Activated CD4-positive, CD25-positive, alpha-beta regulatory T cell treated with anti-CD3 and anti-CD28 coated beads, Interleukin-2, amount 50 U/mL, for 72 hours (primary cell): ENCODE measurements around the gene ARFGAP1.

Source experiments
- DNase-seq: peaks from one replicate; pipeline ENCODE4 v3.0.0; 2021

The ARFGAP1 gene

GRCh38 chr20:63261060-63261794 lies 11.4 kb upstream of the ARFGAP1 start:
- DNase-seq: no peak

GRCh38 chr20:63261795-63262528 lies 10.7 kb upstream of the ARFGAP1 start:
- no peak for DNase-seq

GRCh38 chr20:63262836-63263235 lies 9.8 kb upstream of the ARFGAP1 start:
- DNase-seq: no peak

- no peak for DNase-seq
These were observed 8.6 kb upstream of the ARFGAP1 start for GRCh38 chr20:63264000-63264399.

GRCh38 chr20:63264519-63264918 lies 8.1 kb upstream of the ARFGAP1 start:
- DNase-seq: no peak

GRCh38 chr20:63265891-63266515 lies 6.6 kb upstream of the ARFGAP1 start:
- DNase-seq: no peak

GRCh38 chr20:63267691-63268090 lies 4.9 kb upstream of the ARFGAP1 start:
- no peak for DNase-seq

- no peak for DNase-seq
These were observed 4.4 kb upstream of the ARFGAP1 start for GRCh38 chr20:63268256-63268655.

GRCh38 chr20:63268671-63269439 lies 3.8 kb upstream of the ARFGAP1 start:
- DNase-seq: no peak

GRCh38 chr20:63269724-63270123 lies 2.9 kb upstream of the ARFGAP1 start:
- no peak for DNase-seq

GRCh38 chr20:63270606-63271325 lies 1.8 kb upstream of the ARFGAP1 start:
- no peak for DNase-seq

GRCh38 chr20:63273059-63273579 lies 506 bp downstream of the ARFGAP1 start:
- no peak for DNase-seq

GRCh38 chr20:63273635-63274380 lies 1.2 kb downstream of the ARFGAP1 start:
- DNase-seq: no peak

- no peak for DNase-seq
These were observed 2.0 kb downstream of the ARFGAP1 start for GRCh38 chr20:63274381-63275228.

- DNase-seq: no peak
These were observed 3.2 kb downstream of the ARFGAP1 start for GRCh38 chr20:63275825-63276224.

- DNase-seq: no peak
These were observed 4.3 kb downstream of the ARFGAP1 start for GRCh38 chr20:63276956-63277355.

- no peak for DNase-seq
These were observed 5.1 kb downstream of the ARFGAP1 start for GRCh38 chr20:63277466-63278272.

- DNase-seq: no peak
These were observed 6.0 kb downstream of the ARFGAP1 start for GRCh38 chr20:63278661-63279060.

- DNase-seq: no peak
These were observed 7.3 kb downstream of the ARFGAP1 start for GRCh38 chr20:63279931-63280330.

GRCh38 chr20:63280371-63280770 lies 7.8 kb downstream of the ARFGAP1 start:
- DNase-seq: no peak
